ENCODE data around the gene RAB40AL. TPM values are rescaled to one million over a fixed set of nuclear protein-coding genes. Genes with fewer than 3 reads are reported as not detected.

Gene RAB40AL
- total RNA-seq, 1 experiment from 2014 or later = 0.20 TPM

DNA sequence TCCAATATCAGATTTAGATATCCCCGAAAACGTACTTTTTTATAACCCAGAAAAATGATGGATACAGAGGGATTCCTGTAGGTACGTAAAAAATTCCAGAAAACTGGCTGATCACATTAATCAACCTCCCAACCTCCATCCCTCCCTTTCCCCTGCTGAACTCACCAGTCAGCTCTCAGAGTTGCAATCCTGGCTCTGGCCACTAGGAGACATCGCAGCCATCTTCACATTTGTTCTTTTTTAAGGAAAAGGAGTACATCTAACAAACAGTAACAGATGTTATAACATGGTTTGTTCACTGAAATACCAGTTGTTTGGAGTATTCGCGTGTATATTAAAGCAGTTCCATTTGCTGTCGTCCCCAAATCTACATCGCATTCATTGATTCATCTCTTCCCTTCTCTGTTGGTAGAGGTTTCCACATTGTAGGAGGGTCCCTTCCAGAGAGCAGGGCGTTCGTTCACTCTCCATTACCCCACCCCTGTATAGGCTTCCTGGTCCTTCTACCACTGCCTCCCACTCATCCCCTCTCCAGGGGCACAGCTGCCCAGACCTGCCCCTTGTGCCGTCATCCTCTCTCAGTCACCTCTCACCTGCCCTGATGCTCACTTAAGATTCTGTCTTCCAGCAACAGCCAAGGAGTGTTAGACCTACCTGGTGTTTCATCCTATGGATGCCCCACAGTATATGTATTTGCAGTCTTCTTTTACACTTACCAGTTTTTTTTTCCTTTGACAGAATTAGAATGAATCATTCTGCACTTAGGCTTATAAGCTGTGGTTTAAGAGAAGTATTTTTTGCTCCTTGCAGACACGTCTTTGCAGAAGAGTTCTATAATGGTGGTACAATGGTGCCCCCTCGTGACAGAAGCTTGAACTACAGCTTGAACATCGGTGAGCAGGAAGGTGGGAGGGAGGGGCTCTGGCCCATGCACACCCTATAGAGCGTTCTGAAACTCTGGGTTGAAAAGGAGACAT lies 36.8 kb upstream of the RAB40AL start:
- Mint-ChIP-seq H3K9me3 (no peaks in the 10 kb centered on the region), H3K36me3 (no peaks in the 10 kb centered on the region), H3K27ac (no peak overlapping the region), H3K27me3 (ENCODE audit: low read depth) (no peaks in the 10 kb centered on the region), H3K4me1 (peaks cover 4% of the 10 kb centered on the region; the same call in 1 of the 2 replicates), H3K4me3 (no peak overlapping the region)
- ATAC-seq = peak; percentile 84
- TF ChIP-seq CTCF (IDR thresholded peaks at IDR 0.05) = peak; percentile 54
- TF ChIP-seq, protein P1, sequence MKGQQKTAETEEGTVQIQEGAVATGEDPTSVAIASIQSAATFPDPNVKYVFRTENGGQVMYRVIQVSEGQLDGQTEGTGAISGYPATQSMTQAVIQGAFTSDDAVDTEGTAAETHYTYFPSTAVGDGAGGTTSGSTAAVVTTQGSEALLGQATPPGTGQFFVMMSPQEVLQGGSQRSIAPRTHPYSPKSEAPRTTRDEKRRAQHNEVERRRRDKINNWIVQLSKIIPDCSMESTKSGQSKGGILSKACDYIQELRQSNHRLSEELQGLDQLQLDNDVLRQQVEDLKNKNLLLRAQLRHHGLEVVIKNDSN (CRISPR knock-in tag; IDR thresholded peaks at IDR 0.05) = no peak
- DNase-seq (ENCODE audit: low spot score) = peak; percentile 76
- ChIA-PET POLR2A (interaction anchor here (1.0 kb wide), 1 partner anchor 729 kb away, joined by 3 read pairs; the partner anchor contains the start of gene TCEAL1), CTCF (interaction anchor here (0.5 to 2.1 kb wide), 23 partner anchors 12 to 814 kb away, joined by 3 to 23 read pairs (median 3); partner anchors contain the start of gene GPRASP3)

- ChIA-PET POLR2A (no interaction called here), CTCF (no interaction called here)
- DNase-seq (ENCODE audit: low spot score) (no peak), ATAC-seq (no peak)
- H3K36me3 Mint-ChIP-seq = peaks cover 7% of the 10 kb centered on the region; the same call in 1 of the 2 replicates
- no peaks in the 10 kb centered on the region for H3K27me3 Mint-ChIP-seq (ENCODE audit: low read depth)
- TF ChIP-seq, protein P2, sequence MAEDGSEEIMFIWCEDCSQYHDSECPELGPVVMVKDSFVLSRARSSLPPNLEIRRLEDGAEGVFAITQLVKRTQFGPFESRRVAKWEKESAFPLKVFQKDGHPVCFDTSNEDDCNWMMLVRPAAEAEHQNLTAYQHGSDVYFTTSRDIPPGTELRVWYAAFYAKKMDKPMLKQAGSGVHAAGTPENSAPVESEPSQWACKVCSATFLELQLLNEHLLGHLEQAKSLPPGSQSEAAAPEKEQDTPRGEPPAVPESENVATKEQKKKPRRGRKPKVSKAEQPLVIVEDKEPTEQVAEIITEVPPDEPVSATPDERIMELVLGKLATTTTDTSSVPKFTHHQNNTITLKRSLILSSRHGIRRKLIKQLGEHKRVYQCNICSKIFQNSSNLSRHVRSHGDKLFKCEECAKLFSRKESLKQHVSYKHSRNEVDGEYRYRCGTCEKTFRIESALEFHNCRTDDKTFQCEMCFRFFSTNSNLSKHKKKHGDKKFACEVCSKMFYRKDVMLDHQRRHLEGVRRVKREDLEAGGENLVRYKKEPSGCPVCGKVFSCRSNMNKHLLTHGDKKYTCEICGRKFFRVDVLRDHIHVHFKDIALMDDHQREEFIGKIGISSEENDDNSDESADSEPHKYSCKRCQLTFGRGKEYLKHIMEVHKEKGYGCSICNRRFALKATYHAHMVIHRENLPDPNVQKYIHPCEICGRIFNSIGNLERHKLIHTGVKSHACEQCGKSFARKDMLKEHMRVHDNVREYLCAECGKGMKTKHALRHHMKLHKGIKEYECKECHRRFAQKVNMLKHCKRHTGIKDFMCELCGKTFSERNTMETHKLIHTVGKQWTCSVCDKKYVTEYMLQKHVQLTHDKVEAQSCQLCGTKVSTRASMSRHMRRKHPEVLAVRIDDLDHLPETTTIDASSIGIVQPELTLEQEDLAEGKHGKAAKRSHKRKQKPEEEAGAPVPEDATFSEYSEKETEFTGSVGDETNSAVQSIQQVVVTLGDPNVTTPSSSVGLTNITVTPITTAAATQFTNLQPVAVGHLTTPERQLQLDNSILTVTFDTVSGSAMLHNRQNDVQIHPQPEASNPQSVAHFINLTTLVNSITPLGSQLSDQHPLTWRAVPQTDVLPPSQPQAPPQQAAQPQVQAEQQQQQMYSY (CRISPR knock-in tag; IDR thresholded peaks at IDR 0.05) = no peak
- TF ChIP-seq ATF3 (CRISPR knock-in tag; conservative IDR thresholded peaks at IDR 0.05) (no peak), ZBTB43 (CRISPR knock-in tag; IDR thresholded peaks at IDR 0.05) (no peak), NR2C2 (CRISPR knock-in tag; IDR thresholded peaks at IDR 0.05) (no peak), ETV6 (CRISPR knock-in tag; IDR thresholded peaks at IDR 0.05) (no peak), TEAD4 (CRISPR knock-in tag; IDR thresholded peaks at IDR 0.05) (no peak)
- H3K27ac Mint-ChIP-seq = no peak overlapping the region
- no peaks in the 10 kb centered on the region for H3K9me3 Mint-ChIP-seq
- H3K4me1 Mint-ChIP-seq = peaks cover 4% of the 10 kb centered on the region; the same call in 1 of the 2 replicates
- no peak overlapping the region for H3K4me3 Mint-ChIP-seq
These were observed 34.7 kb upstream of the RAB40AL start for GRCh38 chrX:102902355-102902754.

DNA sequence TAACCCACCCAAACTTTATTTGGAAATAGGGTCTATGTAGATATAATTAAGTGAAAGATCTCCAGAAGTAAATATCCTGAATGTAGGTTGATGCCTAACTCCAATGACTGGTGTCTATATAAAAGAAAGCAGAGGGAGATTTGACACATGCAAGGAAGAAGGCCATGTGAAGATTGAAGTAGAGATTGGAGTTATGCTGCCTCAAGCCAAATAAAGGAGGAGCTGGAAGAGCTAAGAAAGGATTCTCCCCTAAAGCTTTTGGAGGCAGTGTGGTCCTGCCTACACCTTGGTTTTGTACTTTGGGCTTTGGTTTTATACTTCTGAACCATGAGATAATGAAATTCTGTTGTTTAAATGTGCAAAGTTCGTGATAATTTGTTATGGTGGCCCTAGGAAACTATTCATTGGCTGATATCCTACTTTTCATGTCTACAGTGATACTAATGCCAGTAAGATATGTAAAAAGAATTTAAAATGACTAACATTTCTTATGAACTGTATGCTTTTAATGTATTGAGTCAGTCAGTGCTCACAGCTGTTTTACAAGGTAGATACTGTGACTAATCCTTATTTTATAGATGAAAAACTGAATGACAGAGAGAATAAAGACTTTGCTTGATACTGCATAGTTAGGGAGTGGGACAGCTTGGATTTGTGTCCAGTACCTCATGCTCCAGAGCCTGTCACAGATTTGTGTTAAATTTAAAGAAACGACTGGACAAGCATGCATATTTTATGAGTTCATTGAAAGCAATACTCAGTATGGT lies 5.9 kb upstream of the RAB40AL start:
- Mint-ChIP-seq H3K4me3 (no peak overlapping the region), H3K36me3 (no peaks in the 10 kb centered on the region), H3K27ac (no peak overlapping the region), H3K4me1 (no peaks in the 10 kb centered on the region), H3K27me3 (ENCODE audit: low read depth) (no peaks in the 10 kb centered on the region; the same call in 1 of the 2 replicates), H3K9me3 (no peaks in the 10 kb centered on the region)
- ATAC-seq (no peak), DNase-seq (ENCODE audit: low spot score) (no peak)
- POLR2A ChIA-PET = no interaction called here
- CTCF ChIA-PET = interaction anchor here (1.6 kb wide), 1 partner anchor 20 kb away, joined by 7 read pairs; no protein-coding TSS in a partner anchor
- TF ChIP-seq JUN (CRISPR knock-in tag; IDR thresholded peaks at IDR 0.05) (no peak), NFATC4 (CRISPR knock-in tag; IDR thresholded peaks at IDR 0.05) (no peak), JAZF1 (CRISPR knock-in tag; IDR thresholded peaks at IDR 0.05) (no peak), IRF2 (CRISPR knock-in tag; IDR thresholded peaks at IDR 0.05; ENCODE audit: borderline replicate concordance, low read depth) (no peak), NFYB (CRISPR knock-in tag; conservative IDR thresholded peaks at IDR 0.05; ENCODE audit: low read depth) (no peak), TEAD4 (CRISPR knock-in tag; IDR thresholded peaks at IDR 0.05) (no peak), CBFB (CRISPR knock-in tag; IDR thresholded peaks at IDR 0.05; ENCODE audit: low read depth) (no peak), ZNF512 (CRISPR knock-in tag; IDR thresholded peaks at IDR 0.05; ENCODE audit: borderline replicate concordance) (no peak)
- TF ChIP-seq, protein P3, sequence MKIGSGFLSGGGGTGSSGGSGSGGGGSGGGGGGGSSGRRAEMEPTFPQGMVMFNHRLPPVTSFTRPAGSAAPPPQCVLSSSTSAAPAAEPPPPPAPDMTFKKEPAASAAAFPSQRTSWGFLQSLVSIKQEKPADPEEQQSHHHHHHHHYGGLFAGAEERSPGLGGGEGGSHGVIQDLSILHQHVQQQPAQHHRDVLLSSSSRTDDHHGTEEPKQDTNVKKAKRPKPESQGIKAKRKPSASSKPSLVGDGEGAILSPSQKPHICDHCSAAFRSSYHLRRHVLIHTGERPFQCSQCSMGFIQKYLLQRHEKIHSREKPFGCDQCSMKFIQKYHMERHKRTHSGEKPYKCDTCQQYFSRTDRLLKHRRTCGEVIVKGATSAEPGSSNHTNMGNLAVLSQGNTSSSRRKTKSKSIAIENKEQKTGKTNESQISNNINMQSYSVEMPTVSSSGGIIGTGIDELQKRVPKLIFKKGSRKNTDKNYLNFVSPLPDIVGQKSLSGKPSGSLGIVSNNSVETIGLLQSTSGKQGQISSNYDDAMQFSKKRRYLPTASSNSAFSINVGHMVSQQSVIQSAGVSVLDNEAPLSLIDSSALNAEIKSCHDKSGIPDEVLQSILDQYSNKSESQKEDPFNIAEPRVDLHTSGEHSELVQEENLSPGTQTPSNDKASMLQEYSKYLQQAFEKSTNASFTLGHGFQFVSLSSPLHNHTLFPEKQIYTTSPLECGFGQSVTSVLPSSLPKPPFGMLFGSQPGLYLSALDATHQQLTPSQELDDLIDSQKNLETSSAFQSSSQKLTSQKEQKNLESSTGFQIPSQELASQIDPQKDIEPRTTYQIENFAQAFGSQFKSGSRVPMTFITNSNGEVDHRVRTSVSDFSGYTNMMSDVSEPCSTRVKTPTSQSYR (CRISPR knock-in tag; IDR thresholded peaks at IDR 0.05) = no peak

Data from WTC11 (cell line).